Regular cardiac myocyte (primary cell): ENCODE data around the gene KCNJ18. TPM values are rescaled to one million over a fixed set of nuclear protein-coding genes. Genes with fewer than 3 reads are reported as not detected.

Source experiments
- total RNA-seq: library from RNA; depleted of rRNA; stranded (reverse); fragments of >200 nt; gene quantifications from 2 replicates; pipeline ENCODE4 v1.2.3, GENCODE V29; 2014

KCNJ18 gene
- total RNA-seq, result not detected in 2 replicates

DNA sequence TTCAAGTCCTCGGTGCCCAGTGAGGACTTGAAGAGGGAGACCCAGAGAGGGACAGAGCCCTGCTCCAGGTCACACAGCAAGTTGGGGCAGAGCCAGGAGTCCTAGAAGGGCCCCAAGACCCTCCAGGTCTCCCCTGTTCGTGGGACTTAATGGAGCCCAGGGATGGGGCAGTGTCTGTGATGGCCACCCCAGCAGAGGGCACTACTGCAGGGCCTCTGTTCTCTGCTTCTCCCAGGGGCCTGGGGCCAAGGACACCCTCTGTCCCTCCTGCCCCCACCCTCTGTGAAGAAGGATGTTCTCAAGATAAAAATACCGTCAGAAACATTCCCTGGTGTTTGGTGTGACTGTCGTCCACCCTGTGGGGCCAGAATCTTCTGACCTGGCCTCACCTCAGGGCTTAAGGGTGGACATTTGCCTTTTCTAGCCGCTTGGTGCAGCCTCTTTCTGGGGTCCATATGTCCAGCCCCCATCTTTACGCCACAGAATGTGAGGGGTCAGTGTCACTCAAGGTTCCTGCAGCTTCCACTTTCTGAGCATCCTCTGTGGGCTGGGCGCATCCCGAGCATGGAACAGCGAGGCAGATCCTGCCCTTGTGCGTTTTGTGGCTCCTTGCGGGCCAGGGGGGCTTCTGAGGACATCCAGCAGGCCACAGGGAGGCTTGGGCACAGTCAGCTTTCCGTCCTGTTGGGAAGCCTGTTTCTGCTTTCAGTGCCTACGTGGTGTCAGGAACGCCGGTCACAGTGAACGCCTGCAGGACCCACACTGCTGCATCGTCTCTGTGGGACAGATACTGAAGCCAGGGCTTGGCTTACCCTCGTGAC is at the start of gene KCNJ18:
Gene KCNJ18 (plus strand): TSS at position 641 of the 821 bp plus-strand sequence. CDS start 10,264 bp downstream, outside the sequence.

